GM10847 (cell line): ENCODE measurements around the gene PCCA.

ENCODE experiments used
- POLR2A ChIP-seq: IDR thresholded peaks from 2 replicates; pipeline ENCODE4 v1.6.1; 2011; ENCODE audit not compliant: insufficient read length; ENCODE audit errors: extremely low read depth

Gene PCCA

GRCh38 chr13:100461309-100462030 is 372.6 kb downstream of the PCCA start:
- no peak for TF ChIP-seq POLR2A

GRCh38 chr13:100464006-100464405 is 375.1 kb downstream of the PCCA start:
- no peak for TF ChIP-seq POLR2A

DNA sequence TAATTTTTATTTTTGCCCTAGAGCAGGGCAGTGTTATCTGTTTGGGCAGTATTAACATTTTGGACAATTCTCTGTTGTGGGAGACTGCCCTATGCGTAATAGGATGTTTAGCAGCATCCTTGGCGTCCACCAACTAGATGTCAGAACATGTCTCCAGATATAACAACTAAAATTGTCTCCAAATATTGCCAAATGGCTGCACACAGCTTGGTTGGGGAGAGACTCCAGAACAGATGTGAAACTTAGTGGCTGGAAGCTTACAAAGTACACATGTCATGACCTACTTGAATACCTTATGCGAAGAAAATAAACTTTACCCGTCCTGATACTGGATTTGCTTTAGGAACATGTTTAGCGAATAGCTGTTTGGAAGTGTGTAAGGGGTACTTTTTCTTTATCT is 376.7 kb downstream of the PCCA start:
- no peak for TF ChIP-seq POLR2A

DNA sequence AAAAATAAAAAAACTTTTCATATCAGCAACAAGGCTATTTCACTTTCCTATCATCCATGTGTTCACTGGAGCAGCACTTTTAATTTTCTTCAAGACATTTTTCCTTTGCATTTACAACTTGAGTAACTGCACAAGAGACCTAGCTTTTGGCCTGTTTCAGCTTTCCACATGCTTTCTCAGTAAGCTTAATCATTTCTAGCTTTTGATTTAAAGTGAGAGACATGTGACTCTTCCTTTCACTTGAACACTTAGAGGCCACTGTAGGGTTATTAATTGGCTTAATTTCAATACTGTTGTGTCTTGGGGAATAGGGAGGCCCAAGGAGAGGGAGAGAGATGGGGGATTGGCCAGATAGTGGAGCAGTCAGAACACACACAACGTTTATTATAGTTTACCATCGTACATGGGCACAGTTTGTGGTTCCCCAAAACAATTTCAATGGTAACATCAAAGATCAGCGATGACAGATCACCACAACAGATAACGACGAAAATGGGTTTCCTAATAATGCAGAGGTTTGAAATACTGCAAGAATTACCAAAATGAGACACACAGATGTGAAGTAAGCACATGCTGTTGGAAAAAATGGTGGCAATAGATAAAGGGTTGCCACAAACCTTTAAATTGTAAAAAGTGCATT is 382.1 kb downstream of the PCCA start:
- TF ChIP-seq POLR2A = no peak

DNA sequence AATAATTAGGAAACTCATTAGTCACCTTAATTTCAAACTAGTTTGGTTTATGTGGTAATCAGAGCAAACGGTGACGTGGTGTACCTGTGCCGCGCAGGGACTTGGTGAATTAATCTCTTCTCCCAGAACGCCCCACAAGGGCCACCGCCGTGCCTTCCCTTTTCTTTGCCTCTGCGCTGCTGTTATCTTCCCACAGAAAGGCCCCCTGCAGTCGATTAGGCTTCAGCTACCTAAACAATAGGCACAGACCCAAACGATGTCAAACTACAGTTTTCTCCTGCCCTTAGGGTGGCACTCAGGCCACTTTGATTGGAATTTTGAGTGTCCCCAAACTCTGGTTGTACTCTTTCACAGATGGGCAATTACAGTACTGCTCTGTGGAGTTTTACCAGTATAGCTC is 384.2 kb downstream of the PCCA start:
- no peak for TF ChIP-seq POLR2A

DNA sequence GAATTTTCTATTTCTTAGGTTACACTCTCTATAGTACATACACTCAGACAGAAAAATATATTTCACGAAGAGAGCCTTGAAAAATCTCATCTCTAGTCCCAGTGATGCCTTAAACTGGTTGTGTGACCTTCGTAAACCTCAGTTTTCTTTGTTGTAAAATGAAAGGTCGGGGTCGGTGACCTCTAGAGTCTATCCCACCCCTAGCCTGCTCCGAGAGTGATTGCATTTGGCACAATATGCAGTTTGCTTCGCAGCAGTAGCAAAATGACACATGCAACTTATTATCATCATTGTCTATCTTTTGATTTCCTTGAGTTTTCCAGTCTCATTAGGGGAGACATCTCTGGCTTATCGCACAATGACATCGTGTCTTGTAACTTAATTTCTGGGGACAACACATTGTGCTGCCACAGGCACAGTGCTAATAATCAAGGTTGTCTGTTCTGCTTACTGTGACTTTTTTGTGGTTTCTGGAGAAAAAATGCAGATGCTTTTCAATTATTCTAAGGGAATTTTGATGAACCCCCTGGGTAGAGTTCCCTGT is 384.7 kb downstream of the PCCA start:
- TF ChIP-seq POLR2A = no peak

DNA sequence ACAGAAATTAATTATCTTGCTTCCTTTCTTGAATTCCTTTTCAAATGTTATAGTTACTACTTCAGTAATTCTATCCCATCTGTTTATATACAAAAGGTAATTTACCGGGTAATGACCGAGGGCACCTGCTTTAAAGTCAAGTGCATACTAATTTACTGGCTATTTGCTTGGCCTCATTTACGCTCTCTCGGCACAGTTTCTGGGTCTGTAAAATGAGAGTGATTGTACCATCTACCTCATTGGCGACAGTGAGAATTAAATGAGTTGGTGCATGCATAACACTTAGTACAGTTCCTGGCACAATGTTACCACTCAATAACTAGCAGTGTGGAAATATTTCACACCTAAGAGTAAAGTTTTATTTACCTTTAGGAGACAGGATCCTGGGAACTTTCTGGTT is 388.1 kb downstream of the PCCA start:
- TF ChIP-seq POLR2A = no peak

DNA sequence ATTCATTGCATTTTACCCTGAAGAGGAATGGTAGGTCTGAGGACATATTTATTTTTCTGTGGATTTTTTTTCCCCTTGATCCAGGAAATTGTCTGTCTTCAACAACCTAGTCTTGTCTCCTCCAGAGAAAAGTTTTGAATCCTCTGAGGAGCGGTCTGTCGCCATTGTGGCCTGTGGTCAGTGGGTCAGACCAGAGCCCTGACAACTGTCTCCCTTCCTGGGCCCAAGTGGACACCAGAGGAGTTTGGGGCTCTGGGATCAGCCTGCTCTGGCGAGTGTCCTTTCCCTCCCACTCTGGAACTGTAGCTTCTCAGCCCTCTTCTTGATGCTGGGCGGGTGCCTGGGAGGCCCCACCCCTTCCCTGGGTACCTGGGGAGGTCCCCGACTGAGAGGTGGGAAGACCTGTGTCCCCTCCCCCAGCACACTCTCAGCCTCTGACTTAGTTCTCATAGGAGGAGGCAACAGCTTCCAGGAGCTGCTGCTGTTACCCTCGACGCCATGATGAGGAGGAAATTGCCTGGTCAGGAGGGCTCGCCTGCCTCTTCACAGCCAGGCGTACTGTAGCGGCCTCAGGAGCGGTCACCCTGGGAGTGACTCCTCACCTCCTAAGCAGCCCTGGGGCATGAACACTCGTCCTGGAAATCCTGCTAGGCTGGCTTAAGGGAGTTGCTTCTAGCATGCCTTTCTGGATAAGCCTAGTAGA is 389.4 kb downstream of the PCCA start:
- no peak for TF ChIP-seq POLR2A

DNA sequence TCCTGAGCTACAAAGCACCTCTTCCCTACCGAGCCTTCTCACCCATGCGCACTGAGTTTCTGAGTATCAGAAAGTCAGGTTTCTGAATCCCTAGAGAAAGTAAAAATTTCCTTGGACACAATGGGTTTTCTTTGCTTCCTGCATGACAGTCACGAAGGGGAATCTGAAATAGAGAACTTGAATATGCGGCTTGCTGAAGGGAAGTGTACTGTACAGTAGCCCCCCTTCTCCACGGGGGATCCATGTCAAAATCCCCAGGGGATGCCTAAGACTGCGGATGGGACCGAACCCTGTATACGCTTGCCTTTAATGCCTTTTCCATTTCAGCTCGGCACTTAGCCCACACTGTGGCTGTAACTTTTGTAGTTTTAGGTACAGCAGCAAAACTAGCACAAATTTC is 391.8 kb downstream of the PCCA start:
- no peak for TF ChIP-seq POLR2A

- no peak for TF ChIP-seq POLR2A
Observed at GRCh38 chr13:100483139-100483538, 394.2 kb downstream of the PCCA start.

GRCh38 chr13:100483841-100484381 is 395.0 kb downstream of the PCCA start:
- TF ChIP-seq POLR2A = no peak

DNA sequence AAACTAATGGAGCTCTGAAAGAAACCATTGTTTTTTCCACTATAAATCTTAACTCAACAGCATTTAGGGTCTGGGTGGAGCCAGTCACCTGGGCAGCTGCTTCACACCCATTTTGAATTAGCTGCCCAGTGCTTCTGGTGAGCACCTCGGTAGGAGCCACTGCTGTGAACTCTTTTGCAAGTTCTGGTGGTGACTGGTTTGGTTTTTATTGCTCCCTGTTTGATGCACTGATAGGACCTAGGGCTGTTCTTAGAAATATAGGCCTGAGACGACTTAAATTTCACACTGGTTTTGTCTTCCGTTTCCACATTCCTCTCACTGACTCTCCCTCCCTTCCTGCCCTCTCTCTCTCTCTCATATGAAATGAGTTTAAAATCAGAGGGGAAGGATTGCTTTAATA is 395.8 kb downstream of the PCCA start:
- no peak for TF ChIP-seq POLR2A

DNA sequence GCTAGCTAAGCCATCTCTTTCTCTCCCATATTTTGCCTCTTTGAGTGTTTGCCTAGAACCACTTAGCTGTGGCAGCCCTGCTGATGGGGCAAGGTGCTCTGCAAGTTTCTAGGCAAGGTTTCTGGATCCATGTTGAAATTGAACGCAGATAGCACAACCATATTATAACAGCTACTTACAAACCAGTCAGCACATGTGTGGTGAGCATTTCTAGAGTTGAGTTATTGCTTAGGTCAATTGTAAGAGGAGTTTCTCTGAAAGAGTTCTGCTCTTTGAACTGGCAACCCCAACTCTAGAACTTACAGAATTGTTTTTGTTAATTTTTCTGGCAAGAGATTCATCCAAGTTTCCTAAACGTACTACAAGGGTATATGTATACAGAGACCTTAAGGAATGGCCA is 396.4 kb downstream of the PCCA start:
- TF ChIP-seq POLR2A = no peak

- TF ChIP-seq POLR2A = no peak
Observed at GRCh38 chr13:100490692-100491091, 401.8 kb downstream of the PCCA start.

DNA sequence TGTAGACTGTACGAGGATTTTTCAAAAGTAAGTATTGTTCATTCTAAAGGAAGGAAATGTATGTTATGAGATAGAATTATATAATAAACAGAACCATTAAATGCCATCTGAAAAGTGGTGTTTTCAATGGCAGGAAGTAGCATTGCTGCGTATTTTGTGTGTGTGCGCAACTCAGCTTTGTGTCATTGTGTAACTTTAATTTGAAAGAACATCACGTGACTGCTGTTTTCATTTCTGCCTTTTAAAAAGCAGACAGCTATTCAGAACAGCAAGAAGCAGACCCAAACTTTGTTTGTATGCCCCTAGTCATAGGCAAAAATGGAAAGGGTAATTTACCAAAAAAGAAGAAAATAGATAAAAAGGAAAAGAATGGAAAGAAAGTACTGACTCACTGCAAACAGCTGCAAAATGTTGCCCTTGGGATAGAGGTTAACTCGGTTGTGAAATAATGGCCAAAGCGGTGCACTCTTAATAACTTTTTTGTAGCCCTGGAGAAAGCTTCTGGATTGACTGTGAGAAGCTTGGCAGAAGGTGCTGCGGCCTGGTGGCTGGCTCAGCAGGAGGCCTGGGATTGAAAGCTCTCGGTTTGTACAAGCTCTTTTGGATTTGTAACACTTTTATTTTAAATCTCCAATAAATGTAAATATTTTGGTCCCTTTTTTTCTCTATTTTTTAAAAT is 402.4 kb downstream of the PCCA start:
- TF ChIP-seq POLR2A = no peak
